Stimulated activated memory B cell treated with anti-CD40 and anti-IgM and Interleukin-4, amounts not matched to agents 10 μg/mL and 1 μg/mL and 100 μg/mL, for 72 hours (primary cell): ENCODE results near the gene VASN.

ENCODE experiments used
- ATAC-seq: fragments of 150-1000 bp; cut with Tn5 transposase; 2 replicates; pipeline ENCODE4 v1.10.0; 2021
- H3K27ac Mint-ChIP-seq: one replicate; pipeline ENCODE4 v1.8.0; 2022; ENCODE audit warnings: mild to moderate bottlenecking, mixed read lengths
- H3K27me3 Mint-ChIP-seq: one replicate; pipeline ENCODE4 v1.8.0; 2022; ENCODE audit warnings: mixed read lengths
- H3K36me3 Mint-ChIP-seq: one replicate; pipeline ENCODE4 v1.8.0; 2022; ENCODE audit warnings: mixed read lengths
- H3K4me1 Mint-ChIP-seq: one replicate; pipeline ENCODE4 v1.8.0; 2022; ENCODE audit warnings: mixed read lengths
- H3K4me3 Mint-ChIP-seq: one replicate; pipeline ENCODE4 v1.8.0; 2022; ENCODE audit warnings: mild to moderate bottlenecking, moderate library complexity, mixed read lengths
- H3K9me3 Mint-ChIP-seq: one replicate; pipeline ENCODE4 v1.8.0; 2022; ENCODE audit warnings: mixed read lengths

The VASN gene

GRCh38 chr16:4381072-4381934, 9.7 kb downstream of the VASN start:
- Mint-ChIP-seq H3K4me1 (peaks cover 14% of the 10 kb centered on the region), H3K9me3 (no peaks in the 10 kb centered on the region), H3K36me3 (peaks cover 50% of the 10 kb centered on the region), H3K4me3 (no peak overlapping the region), H3K27me3 (no peaks in the 10 kb centered on the region), H3K27ac (no peak overlapping the region)
- no peak for ATAC-seq

GRCh38 chr16:4381935-4382794, 10.5 kb downstream of the VASN start:
- Mint-ChIP-seq H3K4me3 (no peak overlapping the region), H3K36me3 (peaks cover 56% of the 10 kb centered on the region), H3K9me3 (no peaks in the 10 kb centered on the region), H3K27ac (no peak overlapping the region), H3K4me1 (peaks cover 14% of the 10 kb centered on the region), H3K27me3 (no peaks in the 10 kb centered on the region)
- ATAC-seq = no peak

GRCh38 chr16:4382795-4383357, 11.2 kb downstream of the VASN start:
- peaks cover 54% of the 10 kb centered on the region for H3K36me3 Mint-ChIP-seq
- no peaks in the 10 kb centered on the region for H3K27me3 Mint-ChIP-seq
- H3K4me1 Mint-ChIP-seq = peaks cover 10% of the 10 kb centered on the region
- H3K4me3 Mint-ChIP-seq = no peak overlapping the region
- H3K27ac Mint-ChIP-seq = no peak overlapping the region
- no peaks in the 10 kb centered on the region for H3K9me3 Mint-ChIP-seq
- no peak for ATAC-seq

- Mint-ChIP-seq H3K9me3 (no peaks in the 10 kb centered on the region), H3K4me3 (no peak overlapping the region), H3K4me1 (peaks cover 7% of the 10 kb centered on the region), H3K27ac (no peak overlapping the region), H3K27me3 (no peaks in the 10 kb centered on the region), H3K36me3 (peaks cover 51% of the 10 kb centered on the region)
- ATAC-seq = no peak
Observed at GRCh38 chr16:4383591-4384444, 12.2 kb downstream of the VASN start.

GRCh38 chr16:4384509-4384942, 12.9 kb downstream of the VASN start:
- Mint-ChIP-seq H3K9me3 (no peaks in the 10 kb centered on the region), H3K36me3 (peaks cover 51% of the 10 kb centered on the region), H3K27ac (no peak overlapping the region), H3K4me1 (peaks cover 7% of the 10 kb centered on the region), H3K27me3 (no peaks in the 10 kb centered on the region), H3K4me3 (no peak overlapping the region)
- ATAC-seq = no peak

- H3K4me3 Mint-ChIP-seq = no peak overlapping the region
- H3K4me1 Mint-ChIP-seq = peaks cover 7% of the 10 kb centered on the region
- peaks cover 56% of the 10 kb centered on the region for H3K36me3 Mint-ChIP-seq
- no peak for ATAC-seq
- H3K27me3 Mint-ChIP-seq = no peaks in the 10 kb centered on the region
- no peaks in the 10 kb centered on the region for H3K9me3 Mint-ChIP-seq
- H3K27ac Mint-ChIP-seq = no peak overlapping the region
Observed at GRCh38 chr16:4385066-4385788, 13.6 kb downstream of the VASN start.

GRCh38 chr16:4385789-4386450, 14.3 kb downstream of the VASN start:
- H3K4me1 Mint-ChIP-seq = peaks cover 1% of the 10 kb centered on the region
- H3K36me3 Mint-ChIP-seq = peaks cover 56% of the 10 kb centered on the region
- no peaks in the 10 kb centered on the region for H3K27me3 Mint-ChIP-seq
- no peak for ATAC-seq
- no peak overlapping the region for H3K27ac Mint-ChIP-seq
- H3K9me3 Mint-ChIP-seq = no peaks in the 10 kb centered on the region
- H3K4me3 Mint-ChIP-seq = no peak overlapping the region

- Mint-ChIP-seq H3K27me3 (no peaks in the 10 kb centered on the region), H3K4me1 (no peaks in the 10 kb centered on the region), H3K27ac (no peak overlapping the region), H3K4me3 (no peak overlapping the region), H3K9me3 (no peaks in the 10 kb centered on the region), H3K36me3 (peaks cover 57% of the 10 kb centered on the region)
- ATAC-seq = no peak
Observed at GRCh38 chr16:4386451-4386805, 14.8 kb downstream of the VASN start.

GRCh38 chr16:4386951-4387565, 15.4 kb downstream of the VASN start:
- H3K9me3 Mint-ChIP-seq = no peaks in the 10 kb centered on the region
- no peaks in the 10 kb centered on the region for H3K27me3 Mint-ChIP-seq
- ATAC-seq = no peak
- H3K36me3 Mint-ChIP-seq = peaks cover 53% of the 10 kb centered on the region
- H3K4me3 Mint-ChIP-seq = no peak overlapping the region
- H3K27ac Mint-ChIP-seq = no peak overlapping the region
- H3K4me1 Mint-ChIP-seq = no peaks in the 10 kb centered on the region

GRCh38 chr16:4387781-4388180, 16.1 kb downstream of the VASN start:
- no peak overlapping the region for H3K4me3 Mint-ChIP-seq
- peaks cover 55% of the 10 kb centered on the region for H3K36me3 Mint-ChIP-seq
- no peaks in the 10 kb centered on the region for H3K27me3 Mint-ChIP-seq
- no peak overlapping the region for H3K27ac Mint-ChIP-seq
- no peak for ATAC-seq
- no peaks in the 10 kb centered on the region for H3K9me3 Mint-ChIP-seq
- H3K4me1 Mint-ChIP-seq = no peaks in the 10 kb centered on the region

- no peak overlapping the region for H3K4me3 Mint-ChIP-seq
- H3K27me3 Mint-ChIP-seq = no peaks in the 10 kb centered on the region
- H3K27ac Mint-ChIP-seq = no peak overlapping the region
- H3K4me1 Mint-ChIP-seq = no peaks in the 10 kb centered on the region
- no peaks in the 10 kb centered on the region for H3K9me3 Mint-ChIP-seq
- peaks cover 50% of the 10 kb centered on the region for H3K36me3 Mint-ChIP-seq
- no peak for ATAC-seq
Observed at GRCh38 chr16:4388271-4389021, 16.8 kb downstream of the VASN start.

GRCh38 chr16:4389051-4389955, 17.7 kb downstream of the VASN start:
- no peaks in the 10 kb centered on the region for H3K4me1 Mint-ChIP-seq
- H3K36me3 Mint-ChIP-seq = peaks cover 52% of the 10 kb centered on the region
- H3K27me3 Mint-ChIP-seq = no peaks in the 10 kb centered on the region
- H3K4me3 Mint-ChIP-seq = no peak overlapping the region
- H3K27ac Mint-ChIP-seq = no peak overlapping the region
- no peaks in the 10 kb centered on the region for H3K9me3 Mint-ChIP-seq
- no peak for ATAC-seq
